GM12878 (cell line): ENCODE results near the gene EML3. TPM values are rescaled to one million over a fixed set of nuclear protein-coding genes. Genes with fewer than 3 reads are reported as not detected.

Experiments used
- ATAC-seq: fragments of 200-7000 bp; cut with Tn5 transposase; 3 replicates; pipeline ENCODE4 v1.9.1; 2020; ENCODE audit warnings: mild to moderate bottlenecking, moderate library complexity
- BruUV-seq: library from RNA; stranded (reverse); fragments of 400-500 nt; replicated peaks from 2 replicates; lab custom pipeline; 2021; lab: Mats Ljungman, UMichigan
- CTCF ChIA-PET: fragments of 300-600 bp; sonication (Branson Sonifier 250); formaldehyde crosslinking; extraction: SDS; loops from one replicate; lab custom pipeline; 2021; ENCODE audit warnings: inconsistent platforms; lab: Yijun Ruan, JAX
- POLR2A ChIA-PET: fragments of 350-600 bp; formaldehyde crosslinking; extraction: SDS; loops from one replicate; lab custom pipeline; 2021; ENCODE audit warnings: inconsistent platforms; lab: Charles Lee
- RAD21 ChIA-PET: fragments of 300-600 bp; sonication (Branson Sonifier 250); formaldehyde crosslinking; loops from one replicate; lab custom pipeline; 2023; ENCODE audit warnings: antibody characterized with exemption; ENCODE audit not compliant: unreplicated experiment; lab: Charles Lee
- SMC1A ChIA-PET: fragments of 300-600 bp; sonication (Branson Sonifier 250); formaldehyde crosslinking; loops from one replicate; lab custom pipeline; 2023; ENCODE audit not compliant: unreplicated experiment, uncharacterized antibody; lab: Charles Lee
- DNase-seq: peaks from one replicate; pipeline ENCODE4 v3.0.0-alpha.2; 2011; ENCODE audit warnings: low read depth, low spot score
- FAIRE-seq: peaks from 3 replicates; lab custom pipeline; 2011; peaks lifted over from hg19 to GRCh38; lab: Jason Lieb, UNC
- H2AFZ ChIP-seq: 2 replicates; pipeline ENCODE4 v1.6.0; 2011; ENCODE audit warnings: low read depth, low read length, control low read depth; ENCODE audit not compliant: control insufficient read depth
- H3K27ac ChIP-seq: 2 replicates; pipeline ENCODE4 v1.5.1; 2011; ENCODE audit warnings: control low read depth; ENCODE audit not compliant: control insufficient read depth, insufficient read depth
- H3K27me3 ChIP-seq, 2 experiments: replicated peaks in 1 of 2; 2 replicates each; pipeline versions ENCODE4 v1.6.0 to v1.6.1; 2011; ENCODE audit warnings: low read length in 1 of 2; ENCODE audit not compliant: control insufficient read depth in 2 of 2, insufficient read depth in 2 of 2
- H3K36me3 ChIP-seq, 2 experiments: 2 replicates each; pipeline ENCODE4 v1.5.1; 2011; ENCODE audit warnings: low read length in 1 of 2; ENCODE audit not compliant: control insufficient read depth in 2 of 2, insufficient read depth in 2 of 2
- H3K4me1 ChIP-seq: 2 replicates; pipeline ENCODE4 v1.6.1; 2011; ENCODE audit warnings: mild to moderate bottlenecking, low read length, moderate library complexity, mixed read lengths; ENCODE audit not compliant: control insufficient read depth, insufficient read depth
- H3K4me2 ChIP-seq: 2 replicates; pipeline ENCODE4 v1.6.0; 2011; ENCODE audit warnings: control low read depth; ENCODE audit not compliant: control insufficient read depth, insufficient read depth
- H3K4me3 ChIP-seq: fragments of 200-600 bp; sonication (generic); 2 replicates; pipeline ENCODE4 v1.5.1; 2016
- H3K79me2 ChIP-seq: 2 replicates; pipeline ENCODE4 v1.6.0; 2011; ENCODE audit warnings: low read length; ENCODE audit not compliant: control insufficient read depth, insufficient read depth
- H3K9ac ChIP-seq: 2 replicates; pipeline ENCODE4 v1.8.0; 2011; ENCODE audit warnings: low read length, control low read depth, mixed read lengths; ENCODE audit not compliant: control insufficient read depth, insufficient read depth
- H3K9me3 ChIP-seq: replicated peaks from 3 replicates; pipeline ENCODE4 v1.5.1; 2011; ENCODE audit warnings: mild to moderate bottlenecking, low read length; ENCODE audit not compliant: control insufficient read depth, insufficient read depth
- H4K20me1 ChIP-seq: 2 replicates; pipeline ENCODE4 v1.6.0; 2011; ENCODE audit not compliant: control insufficient read depth, insufficient read depth
- CHD1 ChIP-seq: IDR thresholded peaks from 2 replicates; pipeline ENCODE4 v1.6.1; 2012; ENCODE audit warnings: low read depth, low read length, improper control_type of control experiment
- DPF2 ChIP-seq: fragments of 450-650 bp; IDR thresholded peaks from 2 replicates; pipeline ENCODE4 v1.6.1; 2017; ENCODE audit warnings: mild to moderate bottlenecking
- EZH2 ChIP-seq: IDR thresholded peaks from 2 replicates; pipeline ENCODE4 v1.6.1; 2012; ENCODE audit warnings: low read depth, mild to moderate bottlenecking, control low read depth, inconsistent platforms, low read length, borderline replicate concordance; ENCODE audit not compliant: control insufficient read depth
- FOS ChIP-seq: IDR thresholded peaks from 3 replicates; pipeline ENCODE4 v1.6.1; 2011; ENCODE audit warnings: borderline replicate concordance; ENCODE audit not compliant: insufficient read length; ENCODE audit errors: extremely low read depth
- FOXK2 ChIP-seq: fragments of 450-650 bp; IDR thresholded peaks from 2 replicates; pipeline ENCODE4 v1.6.1; 2017; ENCODE audit warnings: mild to moderate bottlenecking, moderate library complexity
- KAT2A ChIP-seq: conservative IDR thresholded peaks from 2 replicates; pipeline ENCODE4 v1.6.1; 2011; ENCODE audit warnings: low read depth, low read length; ENCODE audit not compliant: control insufficient read depth
- PAX8 ChIP-seq: fragments of 450-650 bp; IDR thresholded peaks from 2 replicates; pipeline ENCODE4 v1.6.1; 2017; ENCODE audit warnings: mild to moderate bottlenecking, moderate library complexity
- POU2F2 ChIP-seq: IDR thresholded peaks from 3 replicates; pipeline ENCODE4 v1.6.1; 2011; ENCODE audit warnings: low read depth, mild to moderate bottlenecking, low read length, borderline replicate concordance
- TARDBP ChIP-seq: IDR thresholded peaks from 2 replicates; pipeline ENCODE4 v1.6.1; 2016; ENCODE audit warnings: borderline replicate concordance
- WRNIP1 ChIP-seq: IDR thresholded peaks from 2 replicates; pipeline ENCODE4 v1.6.1; 2011; ENCODE audit warnings: low read depth, low read length, improper control_type of control experiment, borderline replicate concordance
- WGBS: methylation state at CpG from one replicate; pipeline ENCODE4 v1.1.6; 2016; ENCODE audit warnings: low lambda C conversion rate; ENCODE audit not compliant: insufficient replicate concordance, insufficient coverage; ENCODE audit errors: missing lambda C conversion rate; 5-methylcytosine and 5-hydroxymethylcytosine counted together
- in situ Hi-C: fragments of 300-500 bp; cut with MboI; formaldehyde crosslinking; loops from 9 replicates; pipeline ENCODE4 v1.14.3; 2018; ENCODE audit warnings: mixed read lengths
- intact Hi-C: fragments of 100-400 bp; cut with micrococcal nuclease; formaldehyde crosslinking; loops from one replicate; pipeline ENCODE4 v1.14.2; 2022; ENCODE audit not compliant: unreplicated experiment
- polyA plus RNA-seq, 11 experiments: library from polyadenylated mRNA; depleted of rRNA in 4 of 11; unstranded in 6 of 11; stranded (reverse) in 5 of 11; fragments of >200 nt; fragmentation: Nextera tagmentation in 4 of 11; fragmentation: Illumina TruSeq in 1 of 11; extraction: Ambion mirVana in 4 of 11; extraction: Trizol in 1 of 11; gene quantifications; 1 replicate in 1 of 11; 2 replicates in 10 of 11; pipeline versions ENCODE4 v1.2.1 to v1.2.3, GENCODE V29; 2011 to 2016; ENCODE audit warnings: inconsistent platforms in 2 of 11, missing spikeins in 2 of 11, low read depth in 1 of 11
- total RNA-seq, 4 experiments: library from RNA; depleted of rRNA in 3 of 4; stranded (reverse); fragments of >200 nt in 3 of 4; fragmentation: Illumina TruSeq in 1 of 4; extraction: Trizol in 1 of 4; gene quantifications; 2 replicates each; pipeline versions ENCODE4 v1.2.1 to v1.2.3, GENCODE V29; 2013 to 2021
- TF ChIP-seq, protein P1 (sequence below): IDR thresholded peaks from 2 replicates; pipeline ENCODE4 v1.6.1; 2011; ENCODE audit warnings: borderline replicate concordance, low read depth, mild to moderate bottlenecking, moderate library complexity, low read length; ENCODE audit not compliant: insufficient read depth, poor library complexity, severe bottlenecking
- TF ChIP-seq, protein P2 (sequence below): fragments of 450-650 bp; IDR thresholded peaks from 2 replicates; pipeline ENCODE4 v1.6.1; 2017; ENCODE audit warnings: mild to moderate bottlenecking, moderate library complexity
- TF ChIP-seq, protein P3 (sequence below): fragments of 450-650 bp; IDR thresholded peaks from 2 replicates; pipeline ENCODE4 v1.6.1; 2017; ENCODE audit warnings: mild to moderate bottlenecking, low read depth, inconsistent platforms; ENCODE audit not compliant: poor library complexity, severe bottlenecking
- TF ChIP-seq, protein P4 (sequence below): fragments of 150-350 bp; IDR thresholded peaks from 2 replicates; pipeline ENCODE4 v1.6.1; 2014; ENCODE audit warnings: mild to moderate bottlenecking, low read depth, low read length

EML3 gene
- total and polyA plus RNA-seq, 10 of the 15 experiments (the other 5 are each of a cell fraction or from before 2014, with no cell fraction given) = 0.58 to 82.5 (median 24.8) TPM

DNA sequence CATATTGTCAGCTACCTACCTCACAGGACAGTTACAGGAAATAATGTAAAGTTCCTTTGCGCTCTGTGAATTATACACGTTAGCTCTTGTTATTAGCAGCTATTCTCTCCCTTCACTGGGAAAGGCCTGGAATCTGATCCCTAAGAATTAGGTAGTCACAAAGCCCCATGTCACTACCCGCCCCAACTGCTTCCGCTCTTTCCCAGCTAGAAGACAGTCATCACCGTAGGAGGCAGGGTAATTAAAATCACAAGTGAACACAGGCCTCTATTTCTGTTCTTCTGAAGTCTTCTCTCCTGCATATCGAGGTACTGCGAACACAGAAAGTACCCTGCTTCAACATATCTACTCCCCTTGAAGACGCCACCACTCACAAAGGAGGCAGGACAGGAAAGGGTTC is 53.4 kb downstream of the EML3 start:
- SMC1A ChIA-PET = interaction anchor here (0.6 to 11.4 kb wide), 14 partner anchors 8 to 1772 kb away, joined by 3 to 212 read pairs (median 6); partner anchors contain the start of genes EEF1G and SCGB1A1
- peaks cover 15 to 24% of the 10 kb centered on the region in 2 experiments; a peak in 3 of 4 replicates for H3K36me3 ChIP-seq
- H3K79me2 ChIP-seq = no peaks in the 10 kb centered on the region; the same call in none of the 2 replicates
- CTCF ChIA-PET = interaction anchor here (0.7 to 7.5 kb wide), 16 partner anchors 8 to 178 kb away, joined by 3 to 246 read pairs (median 6); partner anchors contain the start of gene TUT1
- FAIRE-seq (no peak), DNase-seq (no peak), ATAC-seq (no peak)
- H3K4me2 ChIP-seq = no peak overlapping the region; the same call in 1 of the 2 replicates
- no peaks in the 10 kb centered on the region for H4K20me1 ChIP-seq
- in situ Hi-C loops (loop anchor here (10.0 kb wide), 1 partner anchor 134 kb away; no protein-coding TSS in a partner anchor), intact Hi-C loops (no loop called here)
- RAD21 ChIA-PET = interaction anchor here (0.6 to 13.9 kb wide), 12 partner anchors 7 to 165 kb away, joined by 3 to 313 read pairs (median 10); partner anchors contain the start of genes AHNAK, C11orf98, CSKMT and EEF1G
- no peak overlapping the region for H3K9ac ChIP-seq
- no peaks in the 10 kb centered on the region for H3K9me3 ChIP-seq
- H3K4me1 ChIP-seq = peaks cover 61% of the 10 kb centered on the region
- BruUV-seq = no TSS peak
- no peak overlapping the region for H3K4me3 ChIP-seq
- H3K27me3 ChIP-seq = no peaks in the 10 kb centered on the region
- H2AFZ ChIP-seq = no peak overlapping the region
- 78% methylated on average over 8 of the region's 8 CpGs for WGBS
- POLR2A ChIA-PET = interaction anchor here (0.6 to 11.4 kb wide), 7 partner anchors 12 to 134 kb away, joined by 3 to 188 read pairs (median 4); partner anchors contain the start of genes AHNAK, B3GAT3 and EEF1G
- no peak overlapping the region; the same call in 1 of the 2 replicates for H3K27ac ChIP-seq
- TF ChIP-seq KAT2A = no peak
- no peak for TF ChIP-seq PAX8
- no peak for TF ChIP-seq DPF2
- no peak for TF ChIP-seq TARDBP
- no peak for TF ChIP-seq CHD1
- no peak for TF ChIP-seq FOS
- TF ChIP-seq, protein P1, sequence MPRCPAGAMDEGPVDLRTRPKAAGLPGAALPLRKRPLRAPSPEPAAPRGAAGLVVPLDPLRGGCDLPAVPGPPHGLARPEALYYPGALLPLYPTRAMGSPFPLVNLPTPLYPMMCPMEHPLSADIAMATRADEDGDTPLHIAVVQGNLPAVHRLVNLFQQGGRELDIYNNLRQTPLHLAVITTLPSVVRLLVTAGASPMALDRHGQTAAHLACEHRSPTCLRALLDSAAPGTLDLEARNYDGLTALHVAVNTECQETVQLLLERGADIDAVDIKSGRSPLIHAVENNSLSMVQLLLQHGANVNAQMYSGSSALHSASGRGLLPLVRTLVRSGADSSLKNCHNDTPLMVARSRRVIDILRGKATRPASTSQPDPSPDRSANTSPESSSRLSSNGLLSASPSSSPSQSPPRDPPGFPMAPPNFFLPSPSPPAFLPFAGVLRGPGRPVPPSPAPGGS = no peak
- TF ChIP-seq POU2F2 = no peak
- TF ChIP-seq, protein P2, sequence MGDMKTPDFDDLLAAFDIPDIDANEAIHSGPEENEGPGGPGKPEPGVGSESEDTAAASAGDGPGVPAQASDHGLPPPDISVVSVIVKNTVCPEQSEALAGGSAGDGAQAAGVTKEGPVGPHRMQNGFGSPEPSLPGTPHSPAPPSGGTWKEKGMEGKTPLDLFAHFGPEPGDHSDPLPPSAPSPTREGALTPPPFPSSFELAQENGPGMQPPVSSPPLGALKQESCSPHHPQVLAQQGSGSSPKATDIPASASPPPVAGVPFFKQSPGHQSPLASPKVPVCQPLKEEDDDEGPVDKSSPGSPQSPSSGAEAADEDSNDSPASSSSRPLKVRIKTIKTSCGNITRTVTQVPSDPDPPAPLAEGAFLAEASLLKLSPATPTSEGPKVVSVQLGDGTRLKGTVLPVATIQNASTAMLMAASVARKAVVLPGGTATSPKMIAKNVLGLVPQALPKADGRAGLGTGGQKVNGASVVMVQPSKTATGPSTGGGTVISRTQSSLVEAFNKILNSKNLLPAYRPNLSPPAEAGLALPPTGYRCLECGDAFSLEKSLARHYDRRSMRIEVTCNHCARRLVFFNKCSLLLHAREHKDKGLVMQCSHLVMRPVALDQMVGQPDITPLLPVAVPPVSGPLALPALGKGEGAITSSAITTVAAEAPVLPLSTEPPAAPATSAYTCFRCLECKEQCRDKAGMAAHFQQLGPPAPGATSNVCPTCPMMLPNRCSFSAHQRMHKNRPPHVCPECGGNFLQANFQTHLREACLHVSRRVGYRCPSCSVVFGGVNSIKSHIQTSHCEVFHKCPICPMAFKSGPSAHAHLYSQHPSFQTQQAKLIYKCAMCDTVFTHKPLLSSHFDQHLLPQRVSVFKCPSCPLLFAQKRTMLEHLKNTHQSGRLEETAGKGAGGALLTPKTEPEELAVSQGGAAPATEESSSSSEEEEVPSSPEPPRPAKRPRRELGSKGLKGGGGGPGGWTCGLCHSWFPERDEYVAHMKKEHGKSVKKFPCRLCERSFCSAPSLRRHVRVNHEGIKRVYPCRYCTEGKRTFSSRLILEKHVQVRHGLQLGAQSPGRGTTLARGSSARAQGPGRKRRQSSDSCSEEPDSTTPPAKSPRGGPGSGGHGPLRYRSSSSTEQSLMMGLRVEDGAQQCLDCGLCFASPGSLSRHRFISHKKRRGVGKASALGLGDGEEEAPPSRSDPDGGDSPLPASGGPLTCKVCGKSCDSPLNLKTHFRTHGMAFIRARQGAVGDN = no peak
- TF ChIP-seq, protein P3, sequence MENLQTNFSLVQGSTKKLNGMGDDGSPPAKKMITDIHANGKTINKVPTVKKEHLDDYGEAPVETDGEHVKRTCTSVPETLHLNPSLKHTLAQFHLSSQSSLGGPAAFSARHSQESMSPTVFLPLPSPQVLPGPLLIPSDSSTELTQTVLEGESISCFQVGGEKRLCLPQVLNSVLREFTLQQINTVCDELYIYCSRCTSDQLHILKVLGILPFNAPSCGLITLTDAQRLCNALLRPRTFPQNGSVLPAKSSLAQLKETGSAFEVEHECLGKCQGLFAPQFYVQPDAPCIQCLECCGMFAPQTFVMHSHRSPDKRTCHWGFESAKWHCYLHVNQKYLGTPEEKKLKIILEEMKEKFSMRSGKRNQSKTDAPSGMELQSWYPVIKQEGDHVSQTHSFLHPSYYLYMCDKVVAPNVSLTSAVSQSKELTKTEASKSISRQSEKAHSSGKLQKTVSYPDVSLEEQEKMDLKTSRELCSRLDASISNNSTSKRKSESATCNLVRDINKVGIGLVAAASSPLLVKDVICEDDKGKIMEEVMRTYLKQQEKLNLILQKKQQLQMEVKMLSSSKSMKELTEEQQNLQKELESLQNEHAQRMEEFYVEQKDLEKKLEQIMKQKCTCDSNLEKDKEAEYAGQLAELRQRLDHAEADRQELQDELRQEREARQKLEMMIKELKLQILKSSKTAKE = no peak
- no peak for TF ChIP-seq FOXK2
- TF ChIP-seq, protein P4, sequence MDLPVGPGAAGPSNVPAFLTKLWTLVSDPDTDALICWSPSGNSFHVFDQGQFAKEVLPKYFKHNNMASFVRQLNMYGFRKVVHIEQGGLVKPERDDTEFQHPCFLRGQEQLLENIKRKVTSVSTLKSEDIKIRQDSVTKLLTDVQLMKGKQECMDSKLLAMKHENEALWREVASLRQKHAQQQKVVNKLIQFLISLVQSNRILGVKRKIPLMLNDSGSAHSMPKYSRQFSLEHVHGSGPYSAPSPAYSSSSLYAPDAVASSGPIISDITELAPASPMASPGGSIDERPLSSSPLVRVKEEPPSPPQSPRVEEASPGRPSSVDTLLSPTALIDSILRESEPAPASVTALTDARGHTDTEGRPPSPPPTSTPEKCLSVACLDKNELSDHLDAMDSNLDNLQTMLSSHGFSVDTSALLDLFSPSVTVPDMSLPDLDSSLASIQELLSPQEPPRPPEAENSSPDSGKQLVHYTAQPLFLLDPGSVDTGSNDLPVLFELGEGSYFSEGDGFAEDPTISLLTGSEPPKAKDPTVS = no peak
- TF ChIP-seq EZH2 = no peak
- no peak for TF ChIP-seq WRNIP1
